Measurements from ENCODE around the gene PDGFC.
A peak's percentile ranks its signal among the peaks of the same experiment; 100 is the strongest.

PDGFC gene

DNA sequence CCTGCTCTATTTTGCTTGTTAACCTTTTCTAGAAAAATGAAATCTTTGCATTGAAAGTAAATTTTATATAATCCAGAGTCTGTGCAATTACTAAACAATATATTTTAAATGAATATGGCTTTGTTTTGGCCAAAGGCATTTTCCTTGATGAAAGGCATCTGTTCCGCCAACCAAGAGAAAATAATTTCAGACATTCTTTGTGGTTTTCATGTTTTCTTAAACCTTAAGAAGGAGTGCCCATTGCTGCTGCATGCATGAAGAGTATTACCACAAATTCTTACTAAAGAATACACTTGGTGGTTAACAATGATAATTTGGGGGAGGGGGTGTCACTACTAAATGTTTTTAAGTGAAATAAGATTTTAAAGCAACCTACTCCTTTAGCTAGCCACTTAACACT, 2.7 kb upstream of the PDGFC start:
- DNase-seq = peak; percentile 87

DNA sequence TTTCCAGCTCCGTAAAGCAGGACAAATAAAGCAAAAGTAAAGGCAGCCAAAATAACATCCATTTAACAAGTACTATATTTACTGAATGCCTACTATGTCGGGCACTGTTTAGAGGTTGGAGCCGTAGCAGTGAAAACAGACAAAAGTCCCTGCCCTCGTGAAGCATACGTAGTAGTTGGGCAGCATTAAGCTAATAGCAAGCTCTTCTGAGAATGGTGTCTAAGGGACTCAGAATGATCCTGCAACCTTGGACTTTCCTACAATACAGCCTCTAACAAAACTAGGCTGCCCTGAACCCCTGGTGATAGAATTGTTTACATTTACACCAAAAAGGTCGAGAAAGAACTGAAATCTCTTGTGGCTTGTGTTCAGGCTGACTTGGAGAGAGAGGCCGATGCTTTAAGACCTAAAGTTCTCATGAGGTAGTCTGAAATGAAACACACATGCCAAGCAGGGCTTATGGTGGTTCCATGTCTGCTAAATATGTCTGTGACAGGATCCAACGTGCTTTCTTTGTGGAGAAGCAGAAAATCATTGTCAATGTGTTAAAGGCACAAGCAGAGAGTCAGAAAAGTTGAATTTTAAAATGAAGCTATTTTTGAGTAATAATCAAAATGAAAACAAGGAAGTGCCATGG, 898 bp upstream of the PDGFC start:
- DNase-seq = no peak

DNA sequence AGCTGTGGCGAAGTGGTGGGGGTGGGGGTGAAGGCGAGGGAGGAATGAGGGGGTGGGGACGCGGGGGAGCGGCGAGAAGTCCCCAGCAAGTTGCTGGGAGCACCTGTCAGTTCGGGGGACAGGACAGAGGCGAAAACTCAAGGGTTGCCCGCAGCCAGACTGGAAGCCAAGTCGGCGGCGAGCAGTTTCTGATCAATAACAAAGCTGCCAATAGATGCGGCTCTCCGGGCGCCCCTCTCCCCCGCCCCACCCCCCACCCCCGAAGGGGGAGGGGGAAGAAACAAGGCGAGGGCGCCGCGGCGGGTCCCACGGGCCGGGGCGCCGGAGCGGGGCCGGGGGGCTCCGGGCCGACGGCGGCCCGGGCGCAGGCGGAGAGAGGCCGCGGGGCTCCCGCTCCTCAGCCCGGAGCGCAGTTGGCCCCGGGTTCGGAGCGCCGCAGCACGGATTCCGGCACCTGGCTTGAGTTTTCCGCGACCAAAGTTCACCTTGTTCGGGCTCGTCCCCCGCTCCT, 379 bp downstream of the PDGFC start:
- DNase-seq = no peak

DNA sequence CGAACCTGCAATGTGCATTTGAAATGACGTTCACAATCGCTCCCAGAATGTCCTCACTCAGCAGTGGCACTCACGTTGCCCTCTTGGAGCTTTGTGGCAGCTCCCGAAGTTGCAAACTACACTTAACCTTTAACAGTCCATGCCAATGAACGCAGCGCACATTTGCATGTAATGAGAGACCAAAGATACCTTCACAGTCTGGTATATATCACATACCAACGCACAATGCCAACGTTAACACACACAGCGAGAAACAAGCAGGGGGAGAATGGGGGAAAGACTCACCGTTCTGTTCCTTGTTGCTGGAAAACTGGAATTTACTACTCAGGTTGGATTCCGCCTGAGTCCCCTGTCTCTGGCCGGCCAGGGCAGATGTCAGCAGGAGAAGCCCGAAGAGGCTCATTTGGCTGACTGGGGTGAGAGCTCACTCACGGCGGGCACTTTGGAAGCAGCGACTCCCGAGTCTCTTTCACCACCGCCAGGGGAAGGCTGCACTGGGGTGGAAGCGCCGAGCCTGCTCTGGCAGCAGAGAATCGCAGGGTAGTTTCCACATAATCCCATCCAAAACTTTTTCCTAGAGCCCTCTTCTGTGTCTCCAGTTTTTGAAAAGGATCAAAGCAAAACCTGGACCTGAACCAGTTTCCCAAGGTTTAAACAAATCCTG, 966 bp downstream of the PDGFC start:
- peak; percentile 73 for DNase-seq

DNA sequence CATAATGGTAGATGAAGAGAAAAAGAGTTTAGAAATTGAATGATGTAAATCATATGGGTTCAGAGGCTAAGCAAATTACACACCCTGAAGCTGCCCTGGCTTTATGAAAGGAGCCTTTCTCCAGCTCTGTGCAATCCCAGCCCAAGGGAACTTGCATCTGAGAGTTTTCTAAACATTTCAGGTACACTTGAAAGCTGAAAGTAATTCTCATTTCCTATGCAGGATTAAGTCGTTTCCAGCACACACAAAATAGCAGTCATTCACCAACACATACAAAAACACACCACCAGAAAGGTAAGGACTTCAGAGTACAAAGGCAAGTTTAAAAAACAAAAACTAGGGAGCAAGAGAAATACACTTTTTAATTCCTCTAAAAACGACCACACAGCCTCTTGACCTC, 1.7 kb downstream of the PDGFC start:
- DNase-seq = no peak

DNA sequence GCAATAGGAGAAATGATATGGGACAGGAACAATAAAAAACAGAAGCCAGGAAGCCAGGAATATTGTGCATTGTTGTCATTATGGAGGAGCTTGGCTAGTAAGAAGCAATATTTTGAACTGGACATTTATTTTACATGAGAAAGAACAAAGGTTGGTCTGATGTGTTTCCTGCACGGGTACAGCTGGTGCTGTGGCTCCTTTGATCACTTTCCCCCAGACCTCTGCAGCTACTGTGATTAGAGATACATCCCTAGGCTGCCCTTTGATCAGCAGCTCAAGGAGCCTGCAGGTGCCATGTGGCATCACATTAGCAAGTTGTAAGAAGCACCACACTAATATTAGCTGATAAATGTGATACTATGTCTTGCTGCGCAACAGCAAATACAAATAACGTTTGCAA, 2.5 kb downstream of the PDGFC start:
- DNase-seq = no peak

DNA sequence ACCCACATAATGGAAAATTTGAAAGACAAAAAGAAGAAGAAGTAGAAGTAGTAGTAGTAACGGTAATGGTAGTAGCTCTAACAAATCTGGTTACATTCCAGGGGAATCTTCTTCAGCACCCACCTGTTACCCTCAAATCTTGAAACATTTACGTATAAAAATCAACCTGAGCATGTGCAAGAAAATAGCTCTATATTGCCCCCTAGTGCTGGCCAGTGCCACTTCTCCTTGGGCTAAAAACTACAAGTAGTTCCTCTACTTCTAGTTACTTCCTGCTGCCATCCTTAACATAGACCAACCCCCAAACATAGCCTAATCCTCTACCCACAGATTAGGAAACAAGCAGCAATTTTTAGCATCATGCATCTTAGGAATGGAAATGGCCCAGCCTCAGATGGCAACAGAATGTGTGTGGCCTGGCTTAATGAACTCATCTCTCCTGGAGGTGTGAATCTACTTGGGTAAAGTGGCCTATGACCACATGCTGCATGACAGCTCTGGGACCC, 3.1 kb downstream of the PDGFC start:
- peak; percentile 82 for DNase-seq

DNA sequence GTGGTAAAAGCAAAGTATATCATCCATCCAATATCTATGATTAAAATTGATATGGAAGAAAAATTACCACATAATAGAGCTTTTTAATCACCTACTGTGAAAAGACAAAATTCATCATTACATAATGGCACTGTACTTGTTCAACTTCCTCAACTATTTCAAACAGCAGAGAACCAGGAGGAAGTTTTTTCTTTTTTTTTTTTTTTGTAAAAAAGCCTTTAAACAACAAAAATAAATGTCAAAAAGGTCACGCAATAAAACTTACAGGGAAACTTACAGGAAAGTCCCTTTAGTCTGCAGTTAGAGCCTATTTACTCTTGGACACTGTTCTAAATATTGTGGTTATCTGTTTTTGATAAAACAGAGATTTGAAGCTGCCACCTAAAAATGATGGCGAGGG, 4.8 kb downstream of the PDGFC start:
- DNase-seq = no peak

DNA sequence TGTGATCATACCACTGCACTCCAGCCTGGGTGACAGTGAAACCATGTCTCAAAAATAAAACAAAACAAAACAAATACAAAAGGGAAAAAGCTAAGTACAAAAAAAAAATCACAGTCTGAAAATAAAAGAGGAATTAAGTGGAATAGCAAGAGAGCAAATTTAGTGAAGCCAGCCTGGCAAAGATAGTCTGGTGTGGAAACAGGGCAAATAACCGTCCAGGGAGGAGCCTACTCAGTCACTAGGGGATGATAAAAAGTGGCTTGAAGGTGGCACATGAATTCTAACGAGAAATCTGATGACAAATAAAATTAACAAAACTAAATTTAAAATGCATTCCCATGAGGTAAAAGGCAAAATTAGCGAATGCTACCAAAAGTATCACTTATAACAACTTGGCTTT, 8.2 kb downstream of the PDGFC start:
- DNase-seq = no peak

DNA sequence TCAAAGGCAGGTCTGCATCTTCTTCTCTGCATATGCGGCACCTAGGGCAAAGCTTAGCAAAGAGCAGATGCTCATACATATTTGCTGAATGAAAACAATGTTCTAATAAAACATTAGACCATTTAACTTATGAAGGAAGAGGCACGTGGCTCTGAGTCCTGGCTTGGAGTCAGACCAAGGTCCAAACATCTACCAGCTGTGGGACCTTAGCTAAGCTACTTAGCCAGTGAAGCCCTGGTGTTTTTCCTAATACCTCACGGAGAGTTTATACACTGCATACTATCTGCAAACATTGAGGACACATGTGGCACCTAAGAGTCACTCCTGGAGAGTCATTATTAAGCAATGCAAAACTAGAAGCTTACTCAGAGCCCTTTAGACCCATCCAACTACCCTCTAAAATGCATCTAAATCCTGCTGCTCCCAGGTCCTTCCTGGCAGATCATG, 9.0 kb downstream of the PDGFC start:
- peak; percentile 88 for DNase-seq

DNA sequence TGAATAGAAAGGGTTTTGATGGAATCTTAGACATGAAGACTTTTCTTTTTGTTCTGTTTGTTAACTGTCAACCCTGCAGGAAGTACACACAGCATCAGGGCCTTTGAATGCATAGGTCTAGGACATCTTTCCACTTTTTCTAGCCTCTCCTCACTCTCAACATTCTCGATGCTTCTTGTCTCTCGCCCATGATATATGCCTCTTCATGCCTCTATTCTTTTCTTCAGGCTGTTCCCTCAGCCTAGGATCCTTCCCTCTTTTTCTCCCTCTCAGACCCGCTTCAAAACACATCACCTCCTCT, 9.6 kb downstream of the PDGFC start:
- DNase-seq = no peak

DNA sequence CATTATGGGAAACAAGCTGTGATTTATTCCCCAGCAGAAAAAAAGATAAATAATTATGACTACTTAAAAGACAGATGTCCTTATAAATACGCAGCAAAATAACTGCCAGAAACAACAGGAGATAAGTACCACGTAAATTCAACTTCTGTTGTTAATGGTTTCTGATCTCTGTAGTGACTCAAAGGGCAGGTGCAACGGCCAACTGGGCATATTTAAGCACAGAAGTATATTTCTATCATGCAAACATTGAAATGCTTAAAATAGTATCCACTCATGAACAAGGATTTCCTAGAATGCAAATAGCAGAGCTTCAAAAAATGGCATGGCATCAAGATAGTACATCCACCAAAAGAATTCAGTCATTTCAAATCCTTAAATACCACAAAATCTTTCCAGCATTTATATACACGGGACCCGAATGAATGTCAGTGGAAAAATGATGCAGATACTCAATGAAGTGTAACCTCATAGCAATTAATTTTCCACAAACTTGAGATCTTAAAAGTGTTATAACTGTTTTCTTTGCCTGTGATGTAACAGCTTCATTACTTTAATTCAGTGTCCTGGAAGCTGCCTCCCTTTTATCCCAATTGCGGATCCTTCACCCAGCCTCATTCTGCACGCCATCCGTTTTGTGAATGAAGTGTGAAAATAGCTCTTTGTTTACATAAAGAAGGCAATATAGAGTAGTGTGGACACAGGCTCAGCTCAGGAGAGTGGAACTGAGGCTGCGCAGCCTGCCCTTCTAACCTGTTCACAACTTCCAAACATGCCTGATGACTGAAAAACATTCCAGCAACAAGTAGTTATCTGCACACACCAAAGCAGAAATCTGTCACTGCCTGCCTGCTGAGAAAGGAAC, 10.2 kb downstream of the PDGFC start:
- no peak for DNase-seq

DNA sequence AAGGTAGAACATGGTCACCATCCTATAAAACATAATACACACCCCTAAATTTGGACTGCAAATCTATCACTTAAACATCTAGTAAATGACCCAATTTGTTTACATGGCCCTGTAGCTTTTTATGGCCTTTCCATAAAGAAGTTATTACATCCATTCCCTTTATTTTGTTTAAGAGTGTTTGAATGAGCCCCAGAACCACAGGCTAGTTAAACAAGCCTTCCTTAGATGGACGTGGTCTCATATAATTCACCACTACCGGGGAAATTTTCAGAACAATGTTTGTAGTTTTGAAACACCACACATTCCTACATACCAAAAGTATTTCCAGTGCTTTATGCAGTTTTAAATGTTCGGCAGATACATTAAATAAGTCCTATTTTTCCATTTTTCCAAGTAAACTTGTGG, 12.3 kb downstream of the PDGFC start:
- peak; percentile 84 for DNase-seq

DNA sequence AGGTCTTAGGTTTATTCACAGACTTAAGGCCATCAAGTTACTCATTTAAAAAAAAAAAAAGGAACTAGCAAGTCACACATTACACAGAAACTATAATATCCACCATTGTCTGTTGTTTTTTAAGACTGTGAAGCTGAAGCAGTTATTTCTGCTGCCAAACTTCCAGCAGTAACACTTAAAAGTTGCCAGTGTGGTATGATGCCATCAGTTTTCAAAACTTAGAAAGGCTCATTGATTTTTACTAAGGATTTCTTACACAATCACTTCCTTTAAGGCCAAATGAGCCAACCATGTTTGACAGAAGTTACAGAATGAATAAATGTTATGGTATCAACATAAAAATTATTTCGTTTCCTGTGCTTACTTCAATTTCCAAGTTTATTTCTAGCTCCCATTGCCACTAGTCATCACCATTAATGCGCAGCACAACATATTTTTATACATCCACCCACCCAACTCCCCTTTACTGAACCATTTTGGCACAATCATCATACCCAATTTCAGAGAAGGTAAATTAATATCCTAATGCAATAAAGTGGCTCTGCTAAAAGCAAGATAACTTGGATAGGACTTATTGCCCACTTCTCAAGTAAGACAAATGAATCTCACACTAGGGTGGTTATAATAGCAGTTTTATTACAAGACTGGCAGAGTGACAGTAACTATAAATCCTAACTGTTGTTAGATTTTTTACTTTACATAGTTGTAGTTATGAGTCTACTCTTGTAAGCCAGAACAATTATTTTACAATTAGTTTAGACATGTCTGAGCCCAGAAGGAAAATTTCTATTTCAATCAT, 13.1 kb downstream of the PDGFC start:
- DNase-seq = no peak

DNA sequence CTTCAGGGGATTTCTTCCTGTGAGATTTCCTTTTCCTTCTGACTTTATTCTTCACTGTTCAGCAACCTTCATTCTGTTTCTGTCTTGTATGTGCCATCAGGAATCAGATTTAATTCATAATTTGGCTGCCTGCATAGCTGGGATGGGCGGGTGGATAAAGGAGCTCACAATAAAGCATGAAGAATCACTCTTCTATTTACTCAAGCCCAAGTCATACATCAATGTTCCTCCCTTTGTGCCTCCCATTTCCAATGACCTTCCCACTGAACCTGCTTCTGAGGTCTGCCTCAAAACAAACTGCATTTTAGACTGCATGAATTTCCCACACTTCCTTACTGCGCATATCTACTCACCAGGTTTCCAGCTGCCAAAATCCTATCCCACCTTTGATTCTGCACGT, 14.0 kb downstream of the PDGFC start:
- no peak for DNase-seq

DNA sequence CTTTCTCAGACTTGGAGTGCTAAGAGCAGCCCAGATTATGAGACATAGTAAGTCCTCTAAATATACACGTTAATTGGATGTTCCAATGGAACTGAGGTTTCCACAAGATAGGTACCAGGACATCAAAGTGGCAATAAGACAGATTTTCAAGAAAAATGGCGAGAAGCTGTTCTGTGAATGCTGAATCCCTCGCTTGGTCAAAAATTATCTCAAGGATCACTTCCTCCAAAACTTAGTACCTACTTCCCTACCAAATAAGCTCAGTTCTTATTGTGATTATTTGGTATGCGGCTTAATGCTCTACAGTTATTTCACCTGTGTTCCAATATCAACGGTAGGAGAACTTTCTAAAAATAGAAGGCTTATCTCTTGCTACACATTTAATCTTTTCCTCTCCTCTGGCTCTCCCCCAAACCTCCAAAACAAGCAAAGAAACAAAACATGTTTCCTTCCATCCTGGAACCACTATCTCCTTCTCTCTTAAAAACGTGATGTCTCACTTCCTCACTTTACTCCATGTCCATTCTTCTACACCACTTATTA, 14.7 kb downstream of the PDGFC start:
- no peak for DNase-seq

DNA sequence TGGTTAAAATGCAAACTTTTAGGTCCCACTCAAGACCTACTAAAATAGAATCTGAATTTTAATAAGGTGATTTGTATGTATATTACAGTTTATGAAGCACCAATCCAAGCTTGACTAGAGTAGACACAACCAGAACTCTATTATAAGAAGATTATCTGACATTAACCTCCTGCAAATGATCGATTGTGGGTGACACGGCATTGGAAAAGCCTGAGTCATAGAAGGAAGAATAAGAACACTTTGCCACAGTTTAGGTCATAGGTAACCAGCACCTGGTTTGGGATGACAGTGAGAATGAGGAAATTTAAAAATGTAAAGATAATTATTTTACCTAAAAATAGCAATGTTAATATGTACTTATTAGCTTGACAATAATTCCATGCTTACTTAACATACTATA, 15.2 kb downstream of the PDGFC start:
- no peak for DNase-seq

DNA sequence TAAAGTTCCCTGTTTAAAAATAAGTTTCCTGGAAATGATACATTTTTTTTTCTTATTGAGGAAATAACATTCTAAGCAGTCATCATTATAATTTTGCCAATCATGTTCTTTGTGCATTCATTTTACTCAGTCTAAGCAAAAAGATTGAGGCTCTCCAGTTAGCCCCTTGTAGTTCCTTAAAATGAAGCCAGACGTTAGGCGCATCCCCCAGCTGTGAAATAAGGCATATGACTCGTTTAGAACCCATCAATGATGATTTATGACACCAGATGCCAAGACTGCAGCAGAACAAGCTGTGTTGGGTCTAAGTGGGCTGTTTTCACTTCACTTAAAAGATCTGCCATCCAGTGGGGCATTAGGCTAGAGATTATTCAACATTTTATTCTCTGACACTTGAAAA, 17.0 kb downstream of the PDGFC start:
- DNase-seq = peak; percentile 68

DNA sequence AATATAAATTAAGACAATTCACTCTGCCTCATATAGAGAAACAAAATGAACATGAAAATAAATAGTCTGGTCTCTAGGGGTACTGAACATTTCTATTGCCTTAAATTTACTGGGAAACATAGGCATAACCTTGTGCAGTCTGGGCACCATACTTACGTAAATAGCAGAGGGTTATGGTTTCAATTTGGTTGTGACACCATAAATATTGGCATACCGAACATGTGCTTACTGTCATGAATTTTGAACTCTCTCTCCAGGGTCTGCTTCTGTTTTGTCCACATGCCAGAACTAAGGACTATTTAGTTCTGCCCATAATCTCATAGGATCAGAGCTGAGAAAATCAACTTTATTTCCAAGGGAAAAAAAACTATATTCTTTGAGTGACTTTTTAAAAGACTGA, 17.6 kb downstream of the PDGFC start:
- no peak for DNase-seq

DNA sequence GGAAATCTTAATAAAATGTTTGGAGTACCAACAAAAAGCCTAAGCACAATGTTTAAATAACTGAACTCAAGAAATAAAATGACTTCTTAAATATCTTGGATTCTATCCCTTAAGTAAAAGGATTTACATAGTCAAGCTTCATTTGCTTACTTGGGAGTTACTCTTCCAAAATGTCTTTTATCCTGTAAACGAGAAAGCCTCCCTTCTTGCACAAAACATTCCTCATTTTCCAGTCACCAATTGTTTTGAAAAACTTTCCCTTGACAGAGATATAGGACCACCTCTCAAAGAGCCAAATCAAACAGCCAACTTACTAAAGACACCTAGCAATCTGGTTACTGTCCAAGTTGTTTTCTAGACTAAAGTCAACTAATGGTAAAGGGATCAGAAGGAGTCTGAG, 18.6 kb downstream of the PDGFC start:
- DNase-seq = no peak

DNA sequence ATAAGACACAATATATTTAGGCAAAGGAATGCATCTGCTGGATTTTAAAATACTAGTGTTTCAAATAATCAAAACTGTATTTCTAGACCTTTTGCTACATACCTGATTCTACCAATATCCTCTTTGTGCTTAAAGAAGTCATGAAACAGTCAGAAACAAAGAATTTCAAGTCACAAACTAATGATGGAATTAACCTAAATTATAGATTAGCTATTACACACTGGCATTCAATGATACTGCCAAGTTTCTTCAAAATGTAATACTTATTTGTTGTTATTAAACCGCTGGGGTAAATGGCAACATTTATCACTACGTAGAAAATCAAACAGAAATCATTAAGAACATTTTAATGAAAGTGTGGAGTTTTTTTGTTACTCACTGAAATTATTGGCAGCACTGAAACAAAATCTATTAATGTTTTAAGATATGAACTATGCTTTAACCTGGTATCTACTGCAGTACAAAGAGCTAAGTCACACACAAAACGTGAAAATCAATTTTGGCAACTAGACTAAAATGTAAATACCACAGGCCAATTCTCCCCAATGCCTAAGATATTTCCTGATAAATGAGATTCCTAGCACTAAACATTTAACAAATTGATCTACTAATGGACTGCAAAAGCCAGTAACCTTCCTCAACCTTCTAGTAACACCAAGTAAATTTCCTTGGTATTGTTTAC, 19.4 kb downstream of the PDGFC start:
- DNase-seq = no peak

DNA sequence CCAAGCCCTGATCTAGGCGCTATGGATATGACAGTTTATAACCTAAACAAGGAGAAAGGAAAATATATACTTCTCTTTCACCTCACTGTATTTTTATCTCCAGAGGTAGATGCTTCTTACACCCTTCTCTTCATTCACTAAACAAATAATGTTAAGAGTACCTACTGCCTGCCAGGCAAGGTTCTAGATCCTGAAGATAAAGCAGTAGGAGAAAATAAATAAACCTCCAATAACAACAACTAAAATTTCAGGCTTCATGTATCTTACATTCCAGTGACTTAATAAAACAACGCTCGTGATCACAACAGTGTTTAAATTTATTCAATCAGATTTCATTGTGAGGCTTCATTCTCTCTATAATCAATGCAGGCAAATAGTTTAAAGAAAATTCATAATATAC, 20.7 kb downstream of the PDGFC start:
- no peak for DNase-seq
